G401 (cell line): Measurements from ENCODE around the gene IFT80. TPM values are rescaled to one million over a fixed set of nuclear protein-coding genes. Genes with fewer than 3 reads are reported as not detected.
"Not testable (repeated sequence)": the region's sequence is repeated elsewhere in the genome, so short reads cannot be mapped to it uniquely, and the experiment has no call there.

ENCODE experiments used
- DNase-seq: peaks from one replicate; pipeline ENCODE4 v3.0.0-alpha.2; 2015; ENCODE audit warnings: low spot score
- in situ Hi-C: cut with HindIII; loops from 2 replicates; pipeline ENCODE4 v1.10.0; 2016; ENCODE audit warnings: low sequenced_read_pairs, mixed read lengths
- total RNA-seq: library from RNA; depleted of rRNA; stranded (reverse); fragments of >200 nt; shearing (Covaris generic); gene quantifications from 2 replicates; pipeline ENCODE4 v1.2.3, GENCODE V29; 2014

IFT80 gene
- total RNA-seq, 1 experiment from 2014 or later: 53.4 TPM

GRCh38 chr3:160291909-160292299 lies 107.1 kb downstream of the IFT80 start:
- no peak for DNase-seq
- in situ Hi-C loops: no loop called here

- no peak for DNase-seq
- in situ Hi-C loops: no loop called here
Measured at GRCh38 chr3:160291290-160291908, 107.6 kb downstream of the IFT80 start.

GRCh38 chr3:160287666-160288065 lies 111.4 kb downstream of the IFT80 start:
- in situ Hi-C loops: no loop called here
- DNase-seq: no peak

- DNase-seq: no peak
- in situ Hi-C loops: no loop called here
Measured at GRCh38 chr3:160286231-160286630, 112.8 kb downstream of the IFT80 start.

GRCh38 chr3:160280836-160281235 lies 118.2 kb downstream of the IFT80 start:
- no peak for DNase-seq
- in situ Hi-C loops: no loop called here

- DNase-seq: no peak
- in situ Hi-C loops: no loop called here
Measured at GRCh38 chr3:160279657-160280056, 119.4 kb downstream of the IFT80 start.

- in situ Hi-C loops: no loop called here
- DNase-seq: no peak
Measured at GRCh38 chr3:160278210-160278609, 120.8 kb downstream of the IFT80 start.

GRCh38 chr3:160265088-160265487 lies 133.9 kb downstream of the IFT80 start:
- in situ Hi-C loops: no loop called here
- DNase-seq: no peak

- in situ Hi-C loops: no loop called here
Measured at GRCh38 chr3:160260587-160261270, 138.3 kb downstream of the IFT80 start.

GRCh38 chr3:160259589-160259988 lies 139.4 kb downstream of the IFT80 start:
- in situ Hi-C loops: no loop called here
- no peak for DNase-seq

More at GRCh38 chr3:160260587-160261270, 138.3 kb downstream of the IFT80 start:
- DNase-seq: no peak

GRCh38 chr3:160257606-160258005 lies 141.4 kb downstream of the IFT80 start:
- no peak for DNase-seq
- in situ Hi-C loops: no loop called here

- no peak for DNase-seq
- in situ Hi-C loops: no loop called here
Measured at GRCh38 chr3:160253298-160253697, 145.7 kb downstream of the IFT80 start.

- in situ Hi-C loops: no loop called here
- DNase-seq: no peak
Measured at GRCh38 chr3:160247766-160248165, 151.3 kb downstream of the IFT80 start.

GRCh38 chr3:160245261-160245800 lies 153.7 kb downstream of the IFT80 start:
- no peak for DNase-seq
- in situ Hi-C loops: no loop called here

- DNase-seq, in situ Hi-C loops: not testable (repeated sequence)
Measured at GRCh38 chr3:160240719-160241118, 158.3 kb downstream of the IFT80 start.

- in situ Hi-C loops: no loop called here
- DNase-seq: no peak
Measured at GRCh38 chr3:160232014-160232413, 167.0 kb downstream of the IFT80 start.

GRCh38 chr3:160227419-160227818 lies 171.6 kb downstream of the IFT80 start:
- no peak for DNase-seq
- in situ Hi-C loops: no loop called here

GRCh38 chr3:160226026-160226907 lies 172.8 kb downstream of the IFT80 start:
- DNase-seq: peak; percentile 51
- in situ Hi-C loops: no loop called here

GRCh38 chr3:160225176-160226025 lies 173.6 kb downstream of the IFT80 start, which contains the start of gene C3orf80:
C3orf80 (plus strand) TSS chr3:160225422; CDS start chr3:160225636, 214 bp downstream.
- peak; percentile 79 for DNase-seq
- in situ Hi-C loops: no loop called here
